K562 (cell line): ENCODE measurements around the gene HSPA1L. TPM values are rescaled to one million over a fixed set of nuclear protein-coding genes. Genes with fewer than 3 reads are reported as not detected.
A peak's percentile ranks its signal among the peaks of the same experiment; 100 is the strongest.

Experiments
- CAMTA2 ChIP-seq: fragments of 250-450 bp; sonication (Bioruptor Pico); conservative IDR thresholded peaks from 2 replicates; pipeline ENCODE4 v1.5.1; 2022
- CBX3 ChIP-seq, 2 experiments: IDR thresholded peaks; 1 replicate in 1 of 2; 2 replicates in 1 of 2; pipeline ENCODE4 v1.6.1; 2012; ENCODE audit warnings: inconsistent platforms in 2 of 2, low read length in 2 of 2, borderline replicate concordance in 1 of 2, control low read depth in 1 of 2
- DEAF1 ChIP-seq: fragments of 450-650 bp; formaldehyde crosslinking; IDR thresholded peaks from 2 replicates; pipeline ENCODE4 v1.4.0; 2020; ENCODE audit warnings: mild to moderate bottlenecking, moderate library complexity
- FOXJ3 ChIP-seq: sonication (generic); formaldehyde crosslinking; IDR thresholded peaks from 2 replicates; pipeline ENCODE4 v1.4.0; 2020; ENCODE audit warnings: mild to moderate bottlenecking, missing genetic modification reagents
- FOXK1 ChIP-seq: sonication (generic); formaldehyde crosslinking; IDR thresholded peaks from 2 replicates; pipeline ENCODE4 v1.8.0; 2022; ENCODE audit warnings: missing genetic modification reagents, mild to moderate bottlenecking, borderline replicate concordance
- GABPB1 ChIP-seq: sonication (generic); formaldehyde crosslinking; IDR thresholded peaks from 2 replicates; pipeline ENCODE4 v1.8.0; 2022; ENCODE audit warnings: mild to moderate bottlenecking, missing genetic modification reagents
- MEIS2 ChIP-seq: fragments of 450-650 bp; IDR thresholded peaks from 2 replicates; pipeline ENCODE4 v1.6.1; 2014; ENCODE audit warnings: mild to moderate bottlenecking; ENCODE audit not compliant: partially characterized antibody
- SMAD2 ChIP-seq: fragments of 150-350 bp; IDR thresholded peaks from 2 replicates; pipeline ENCODE4 v1.6.1; 2014; ENCODE audit warnings: low read depth, mild to moderate bottlenecking, low read length
- U2AF2 ChIP-seq: fragments of 200-400 bp; formaldehyde crosslinking; optimal IDR thresholded peaks from 2 replicates; pipeline ENCODE3; 2017; ENCODE audit warnings: low read depth, mild to moderate bottlenecking, low read length
- ZC3H8 ChIP-seq: fragments of 450-650 bp; IDR thresholded peaks from 2 replicates; pipeline ENCODE4 v1.6.1; 2017
- ZNF121 ChIP-seq: sonication (generic); formaldehyde crosslinking; conservative IDR thresholded peaks from 2 replicates; pipeline ENCODE4 v1.8.0; 2022; ENCODE audit warnings: missing genetic modification reagents
- ZNF316 ChIP-seq: fragments of 450-650 bp; IDR thresholded peaks from 2 replicates; pipeline ENCODE4 v1.6.1; 2016
- ZNF431 ChIP-seq: sonication (generic); formaldehyde crosslinking; IDR thresholded peaks from 2 replicates; pipeline ENCODE4 v1.8.0; 2022; ENCODE audit warnings: mild to moderate bottlenecking, missing genetic modification reagents
- ZNF695 ChIP-seq: fragments of 450-650 bp; formaldehyde crosslinking; IDR thresholded peaks from 2 replicates; pipeline ENCODE4 v1.4.0; 2020; ENCODE audit warnings: mild to moderate bottlenecking, moderate library complexity
- polyA plus RNA-seq, 8 experiments: library from polyadenylated mRNA; depleted of rRNA in 4 of 8; stranded (reverse) in 5 of 8; unstranded in 3 of 8; fragments of >200 nt; fragmentation: Nextera tagmentation in 2 of 8; fragmentation: Illumina TruSeq in 1 of 8; extraction: Ambion mirVana in 2 of 8; extraction: Trizol in 1 of 8; gene quantifications; 2 replicates each; pipeline versions ENCODE4 v1.2.1 to v1.2.3, GENCODE V29; 2011 to 2014; ENCODE audit warnings: inconsistent platforms in 1 of 8, missing spikeins in 1 of 8
- total RNA-seq, 7 experiments: library from RNA; depleted of rRNA in 6 of 7; stranded (reverse); fragments of >200 nt in 6 of 7; fragmentation: Illumina TruSeq in 2 of 7; extraction: Trizol in 2 of 7; gene quantifications; 2 replicates each; pipeline versions ENCODE4 v1.2.1 to v1.2.3, GENCODE V29; 2011 to 2021; ENCODE audit warnings: low replicate concordance in 1 of 7

HSPA1L gene
- total and polyA plus RNA-seq, 9 of the 15 experiments (the other 6 are each of a cell fraction or from before 2014, with no cell fraction given): 0.14 to 2.1 (median 1.3) TPM

GRCh38 chr6:31847276-31847978 lies 32.3 kb upstream of the HSPA1L start (continued):
- TF ChIP-seq ZNF431 (CRISPR knock-in tag) (no peak), GABPB1 (CRISPR knock-in tag) (no peak), FOXJ3 (CRISPR knock-in tag) (no peak), ZC3H8 (no peak), ZNF121 (peak; percentile 94), U2AF2 (no peak), SMAD2 (no peak), CBX3 (IDR thresholded peaks at IDR 0.05; ENCODE audit: borderline replicate concordance in 1 of 2, low read length in 2 of 2) (no peak), MEIS2 (peak; percentile 32), ZNF316 (no peak), ZNF695 (CRISPR knock-in tag) (no peak), CAMTA2 (no peak), FOXK1 (no peak), DEAF1 (CRISPR knock-in tag) (no peak)
